ENCODE results near the gene WDR73. TPM values are rescaled to one million over a fixed set of nuclear protein-coding genes. Genes with fewer than 3 reads are reported as not detected.
"Not testable (repeated sequence)": the region's sequence is repeated elsewhere in the genome, so short reads cannot be mapped to it uniquely, and the experiment has no call there.

Gene WDR73
- total RNA-seq, 1 donor from 2014 or later = 10.5 TPM

DNA sequence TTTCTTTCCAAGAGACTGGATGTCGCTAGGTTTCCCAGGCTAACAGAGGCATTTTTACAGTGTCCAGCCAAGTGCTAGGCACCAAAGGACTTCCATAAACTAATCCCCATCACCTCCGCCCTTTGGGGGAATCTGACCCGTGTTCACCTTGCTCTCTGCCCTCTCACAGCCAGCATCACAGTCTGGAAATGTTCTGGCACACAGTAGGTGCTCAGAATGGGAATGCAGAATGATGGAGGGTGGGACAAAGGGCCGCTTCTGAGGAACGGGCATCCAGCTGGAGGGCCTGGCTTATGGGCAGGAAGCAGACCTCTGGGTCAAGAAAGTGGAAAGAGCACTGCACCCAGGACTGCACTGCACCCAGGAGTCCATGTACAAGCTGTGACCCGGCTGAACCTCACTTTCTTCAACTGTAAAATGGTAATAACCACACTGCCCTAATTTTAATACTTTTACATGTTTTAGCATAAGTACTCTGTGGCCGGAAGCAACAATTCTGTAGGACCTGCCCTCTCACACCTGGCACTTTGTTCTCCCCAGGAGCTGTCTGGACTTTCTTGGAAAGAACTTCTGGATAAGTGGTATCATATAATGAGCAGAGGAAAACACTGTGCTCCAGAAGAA lies 4.8 kb upstream of the WDR73 start:
- DNase-seq = no peak
- no peak for ATAC-seq
- intact Hi-C loops (cut with micrococcal nuclease) = no loop called here

GRCh38 chr15:84658080-84658787 lies 4.2 kb upstream of the WDR73 start, which contains the start of gene NMB:
Gene NMB, minus strand, starts transcription at chr15:84658199. Its CDS starts 47 bp downstream, at chr15:84658152.
- intact Hi-C loops (cut with micrococcal nuclease) = no loop called here
- peak; percentile 68 for ATAC-seq
- DNase-seq = peak; percentile 85

DNA sequence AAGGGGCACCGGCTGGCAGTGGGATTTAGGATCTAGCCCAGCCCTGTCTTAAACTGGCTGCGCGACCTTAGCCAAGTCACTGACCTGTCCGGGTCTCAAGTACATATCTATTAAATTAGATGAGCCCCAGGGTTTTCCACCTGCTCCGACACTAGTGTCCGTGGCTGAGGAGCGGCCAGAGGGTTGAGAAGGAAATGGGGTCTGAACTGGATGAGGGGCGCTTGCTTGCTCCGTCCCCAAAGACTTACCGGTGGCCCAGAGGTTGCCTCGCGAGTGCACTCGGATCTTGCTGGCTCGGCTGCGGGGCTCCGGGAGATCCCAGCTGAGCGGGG lies 3.6 kb upstream of the WDR73 start:
- intact Hi-C loops (cut with micrococcal nuclease) = no loop called here
- DNase-seq = no peak
- no peak for ATAC-seq

DNA sequence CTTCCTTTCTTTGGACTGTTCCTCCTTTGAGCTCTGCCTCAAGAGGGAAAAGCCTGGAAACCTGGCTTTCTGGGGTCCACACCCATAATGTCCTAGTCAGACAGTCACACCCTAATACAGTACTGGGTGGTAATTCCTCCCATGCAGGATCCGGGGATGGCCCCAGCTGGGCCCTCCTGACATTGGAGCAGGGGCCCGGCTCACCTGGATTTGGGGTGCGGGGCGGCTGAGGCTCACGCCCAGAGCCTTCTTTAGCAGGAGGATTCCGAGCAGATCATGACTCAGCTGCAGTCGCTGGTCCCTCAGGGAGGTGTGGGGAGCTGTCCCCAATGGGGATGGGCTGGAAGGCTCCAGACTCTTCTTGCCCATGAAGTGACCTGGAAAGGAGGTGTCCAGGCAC lies 2.9 kb upstream of the WDR73 start:
- no peak for ATAC-seq
- intact Hi-C loops (cut with micrococcal nuclease) = no loop called here
- DNase-seq = no peak

DNA sequence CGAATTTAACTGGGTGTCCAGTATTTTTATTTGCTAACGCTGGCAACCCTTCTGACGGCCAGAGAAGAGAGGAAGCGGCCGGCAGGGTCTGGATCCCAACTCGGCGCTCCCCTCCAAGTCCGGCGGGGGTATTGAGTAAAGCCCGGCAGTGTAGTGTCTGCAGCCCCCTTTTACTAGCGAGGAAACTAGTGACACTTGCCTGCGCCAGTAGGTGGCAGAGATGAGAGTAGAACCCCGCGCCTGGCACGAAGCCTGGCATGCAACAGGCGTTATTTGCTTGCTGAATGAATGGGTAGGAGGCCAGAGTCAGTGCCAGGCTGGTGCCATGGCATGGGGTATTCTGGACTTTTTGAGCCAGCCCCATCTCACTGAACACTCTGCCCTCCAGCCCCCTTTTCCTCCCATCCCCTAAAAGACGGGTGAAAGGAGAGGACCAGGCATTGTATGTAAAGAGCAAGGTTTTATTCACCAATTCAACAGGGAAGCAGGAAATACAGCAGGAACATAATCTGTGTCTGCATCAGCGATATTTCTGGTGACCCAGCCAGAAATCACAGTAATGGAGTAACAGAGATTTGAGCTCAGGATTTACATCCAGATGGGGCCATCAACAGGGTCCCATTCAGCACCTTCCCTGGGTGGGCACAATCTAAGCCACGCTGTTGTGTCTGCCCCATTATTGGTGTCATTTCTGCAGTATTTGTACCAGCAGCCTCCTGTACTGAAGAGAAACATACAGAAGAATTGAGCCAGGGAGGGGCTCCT lies 788 bp upstream of the WDR73 start:
- ATAC-seq = peak; percentile 53
- intact Hi-C loops (cut with micrococcal nuclease) = no loop called here
- peak; percentile 86 for DNase-seq

DNA sequence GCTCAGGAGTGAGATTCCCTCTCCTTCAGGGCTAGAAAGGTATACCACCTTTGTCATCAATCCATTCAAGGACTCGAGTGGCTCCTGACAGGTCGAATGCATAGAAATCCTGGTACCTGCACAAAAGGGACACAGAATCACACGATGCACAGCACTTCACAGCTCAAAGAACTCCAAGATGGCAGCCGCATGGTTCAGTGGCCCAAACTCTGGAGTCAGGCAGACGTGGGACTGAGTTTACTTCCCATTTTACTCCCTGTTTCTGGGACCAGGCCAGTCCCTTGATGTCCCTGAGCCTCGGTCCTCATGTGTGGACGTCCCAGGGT lies 536 bp downstream of the WDR73 start:
- DNase-seq = no peak
- intact Hi-C loops (cut with micrococcal nuclease) = no loop called here
- no peak for ATAC-seq

- DNase-seq = no peak
- intact Hi-C loops (cut with micrococcal nuclease) = no loop called here
- ATAC-seq = no peak
These were observed 4.4 kb downstream of the WDR73 start for GRCh38 chr15:84649706-84650105.

DNA sequence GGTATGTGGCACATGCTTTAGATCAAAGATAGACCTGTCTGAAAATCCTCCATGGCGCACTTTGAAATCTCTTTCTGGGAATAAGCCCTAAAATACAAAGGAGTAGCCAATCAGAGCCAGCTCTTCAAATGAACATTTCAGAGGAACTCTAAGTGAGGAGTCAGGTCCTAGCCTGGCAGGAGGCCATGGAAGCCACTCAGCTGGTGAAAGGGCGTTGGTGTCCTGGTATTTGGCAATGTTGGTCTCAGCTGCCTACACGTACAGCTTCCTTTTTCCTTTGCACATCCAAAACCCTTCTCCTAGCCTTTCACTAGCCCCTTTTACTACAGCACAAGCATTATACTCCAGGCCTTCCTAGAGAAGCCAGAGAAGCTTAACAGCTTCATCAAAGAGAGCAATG lies 5.5 kb downstream of the WDR73 start:
- intact Hi-C loops (cut with micrococcal nuclease) = no loop called here
- peak; percentile 81 for DNase-seq
- ATAC-seq = peak; percentile 51

DNA sequence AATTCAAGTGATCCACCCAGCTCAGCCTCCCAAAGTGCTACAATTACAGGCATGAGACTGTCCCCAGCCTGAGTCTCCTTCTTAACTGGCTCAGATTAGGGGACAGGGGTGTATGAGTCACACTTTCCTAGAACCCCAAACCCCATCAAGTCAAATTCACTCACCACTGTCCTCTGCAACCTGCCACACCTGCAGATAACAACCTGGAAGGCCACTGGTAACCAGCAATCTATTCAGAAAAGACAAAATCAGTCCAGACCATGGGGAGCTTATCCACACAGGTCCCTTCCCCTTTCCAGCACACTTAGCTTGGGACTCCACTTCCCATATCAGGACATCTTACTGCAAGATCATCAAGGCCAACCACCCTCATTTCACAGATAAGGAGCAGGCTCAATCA lies 6.4 kb downstream of the WDR73 start:
- DNase-seq (no peak), ATAC-seq (no peak)
- intact Hi-C loops (cut with micrococcal nuclease) = no loop called here

DNA sequence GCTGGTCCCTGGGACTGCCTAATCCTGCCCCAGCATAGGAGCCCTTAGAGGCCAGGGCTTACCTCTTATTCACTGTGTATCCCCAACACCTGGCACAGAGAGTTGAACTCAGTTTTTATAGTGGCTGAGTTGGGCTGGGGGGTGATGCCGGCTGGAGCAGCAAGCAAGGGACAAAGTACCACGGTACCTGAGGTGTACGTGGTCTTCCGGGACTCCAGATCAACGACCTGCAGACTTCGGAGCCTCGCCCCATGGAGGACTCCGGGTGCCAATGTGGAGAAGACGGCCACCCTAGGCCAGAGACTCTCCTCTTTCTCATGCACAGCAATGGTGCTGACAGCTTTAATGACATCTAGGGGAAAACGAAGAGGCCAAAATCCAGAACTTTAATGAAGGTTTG lies 8.1 kb downstream of the WDR73 start:
- DNase-seq (no peak), ATAC-seq (no peak)
- intact Hi-C loops (cut with micrococcal nuclease) = no loop called here

GRCh38 chr15:84645496-84645895 lies 8.6 kb downstream of the WDR73 start:
- DNase-seq = no peak
- no peak for ATAC-seq
- intact Hi-C loops (cut with micrococcal nuclease) = no loop called here

- intact Hi-C loops (cut with micrococcal nuclease) = no loop called here
- ATAC-seq (no peak), DNase-seq (no peak)
These were observed 10.2 kb downstream of the WDR73 start for GRCh38 chr15:84643838-84644237.

DNA sequence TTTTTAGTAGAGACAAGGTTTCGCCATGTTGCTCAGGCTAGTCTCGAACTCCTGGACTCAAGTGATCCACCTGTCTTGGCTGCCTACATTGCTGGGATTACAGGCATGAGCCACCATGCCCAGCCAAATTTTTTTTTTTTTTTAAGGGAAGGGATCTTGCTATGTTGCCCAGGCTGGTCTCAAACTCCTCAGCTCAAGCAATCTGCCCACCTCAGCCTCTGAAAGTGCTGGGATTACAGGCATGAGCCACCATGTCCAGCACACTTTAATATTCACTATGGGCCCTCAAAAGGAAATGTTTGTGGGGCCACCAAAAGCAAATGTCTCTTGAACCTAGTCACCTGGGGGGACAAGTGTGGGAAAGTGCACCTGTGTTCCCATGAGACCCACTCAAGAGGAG lies 11.4 kb downstream of the WDR73 start:
- DNase-seq; ATAC-seq; intact Hi-C loops (cut with micrococcal nuclease): not testable (repeated sequence)

DNA sequence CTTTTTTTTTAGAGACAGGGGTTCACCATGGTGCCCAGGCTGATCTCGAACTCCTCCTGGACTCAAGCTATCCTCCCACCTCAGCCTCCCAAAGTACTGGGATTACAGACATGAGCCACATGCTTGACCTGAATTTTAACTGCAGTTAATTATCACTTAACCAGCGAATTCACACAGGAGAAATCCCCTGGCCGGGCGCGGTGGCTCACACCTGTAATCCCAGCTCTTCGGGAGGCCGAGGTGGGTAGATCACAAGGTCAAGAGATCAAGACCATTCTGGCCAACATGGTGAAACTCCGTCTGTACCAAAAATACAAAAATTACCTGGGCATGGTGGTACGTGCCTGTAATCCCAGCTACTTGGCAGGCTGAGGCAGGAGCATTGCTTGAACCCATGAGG lies 12.2 kb downstream of the WDR73 start:
- DNase-seq; ATAC-seq; intact Hi-C loops (cut with micrococcal nuclease): not testable (repeated sequence)

DNA sequence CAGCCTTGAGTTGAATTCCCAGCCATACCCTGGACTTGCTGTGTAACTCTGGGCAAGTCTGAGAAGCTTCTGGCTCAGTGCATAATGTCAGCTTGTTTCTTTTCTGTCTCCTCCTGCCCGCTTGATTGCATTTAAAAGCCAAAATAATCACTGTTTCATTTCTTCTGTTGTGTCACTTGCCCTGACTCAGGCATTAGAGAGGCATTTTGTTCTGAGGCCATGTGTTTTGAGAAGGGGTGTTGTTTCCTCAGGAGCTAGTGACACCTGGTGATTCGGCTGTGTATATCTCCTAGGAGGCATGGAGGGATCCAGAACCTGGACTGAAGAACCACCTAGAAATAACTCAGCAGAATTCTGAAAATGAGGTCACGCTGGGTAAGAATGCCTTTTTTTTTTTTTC lies 16.0 kb downstream of the WDR73 start:
- no peak for DNase-seq
- intact Hi-C loops (cut with micrococcal nuclease) = no loop called here
- ATAC-seq = no peak

- ATAC-seq = no peak
- intact Hi-C loops (cut with micrococcal nuclease) = no loop called here
- DNase-seq = no peak
These were observed 19.8 kb downstream of the WDR73 start for GRCh38 chr15:84634228-84634837.

DNA sequence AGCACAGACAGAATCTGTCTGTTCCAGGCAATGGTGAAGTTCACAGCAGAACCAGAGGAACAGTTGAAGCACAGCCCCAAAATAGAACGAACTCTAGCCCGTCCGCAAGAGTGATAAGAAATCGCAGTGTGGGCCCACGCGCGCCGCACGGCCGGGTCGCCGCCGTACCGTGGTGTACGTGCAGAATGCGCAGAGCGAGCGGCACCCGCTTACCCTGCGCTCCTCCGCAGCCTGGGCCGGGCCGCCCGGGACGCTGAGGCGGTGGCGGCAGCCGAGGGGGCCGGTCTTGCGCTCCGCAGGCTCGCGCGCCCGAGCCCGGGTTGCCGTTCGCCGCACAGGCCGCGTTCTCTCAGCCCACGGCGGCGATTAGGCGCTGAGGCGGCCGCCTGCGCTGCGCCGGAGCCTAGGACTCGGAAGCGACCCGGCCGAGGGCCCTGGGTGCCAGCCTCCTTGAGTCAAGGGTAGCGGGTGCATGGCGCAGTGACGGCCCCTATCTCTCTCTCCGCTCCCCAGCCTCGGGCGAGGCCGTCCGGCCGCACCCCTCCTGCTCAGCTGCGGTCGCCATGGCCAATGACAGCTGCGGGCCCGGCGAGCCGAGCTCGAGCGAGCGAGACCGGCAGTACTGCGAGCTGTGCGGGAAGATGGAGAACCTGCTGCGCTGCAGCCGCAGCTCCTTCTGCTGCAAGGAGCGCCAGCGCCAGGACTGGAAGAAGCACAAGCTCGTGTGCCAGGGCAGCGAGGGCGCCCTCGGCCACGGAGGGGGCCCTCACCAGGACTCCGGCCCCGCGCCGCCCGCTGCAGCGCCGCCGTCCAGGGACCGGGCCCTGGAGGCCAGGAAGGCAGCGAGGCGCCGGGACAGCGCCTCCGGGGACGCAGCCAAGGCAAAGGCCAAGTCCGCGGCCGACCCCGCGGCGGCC lies 20.5 kb downstream of the WDR73 start:
- peak; percentile 86 for DNase-seq
- intact Hi-C loops (cut with micrococcal nuclease) = no loop called here
- ATAC-seq = peak; percentile 77

DNA sequence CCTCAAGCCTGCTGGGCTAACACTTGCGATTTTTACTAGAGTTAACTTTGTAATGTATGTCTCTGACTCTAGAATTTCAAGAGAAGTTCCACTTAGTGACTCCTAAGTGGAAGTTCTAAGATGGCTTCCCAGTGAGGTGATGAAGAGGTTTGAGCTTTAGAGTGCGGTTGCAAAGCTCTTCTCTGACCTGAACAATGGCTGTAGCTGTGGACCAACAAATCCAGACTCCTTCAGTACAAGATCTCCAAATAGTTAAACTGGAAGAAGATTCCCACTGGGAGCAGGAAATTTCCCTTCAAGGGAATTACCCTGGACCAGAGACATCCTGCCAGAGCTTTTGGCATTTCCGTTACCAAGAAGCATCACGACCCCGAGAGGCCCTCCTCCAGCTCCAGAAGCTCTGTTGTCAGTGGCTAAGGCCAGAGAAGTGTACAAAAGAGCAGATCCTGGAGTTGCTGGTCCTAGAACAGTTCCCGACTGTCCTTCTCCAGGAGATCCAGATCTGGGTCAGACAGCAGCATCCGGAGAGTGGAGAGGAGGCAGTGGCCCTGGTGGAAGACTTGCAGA lies 22.3 kb downstream of the WDR73 start:
- DNase-seq = no peak
- intact Hi-C loops (cut with micrococcal nuclease) = no loop called here

GRCh38 chr15:84629033-84629432 lies 25.1 kb downstream of the WDR73 start:
- ATAC-seq = no peak

More for the DNA sequence above, 22.3 kb downstream of the WDR73 start:
- ATAC-seq = no peak

More at GRCh38 chr15:84629033-84629432, 25.1 kb downstream of the WDR73 start:
- intact Hi-C loops (cut with micrococcal nuclease) = no loop called here
- DNase-seq = no peak
